Colonic mucosa (tissue), 4 donors: ENCODE data around the gene PRTG. TPM values are rescaled to one million over a fixed set of nuclear protein-coding genes. Genes with fewer than 3 reads are reported as not detected.

ENCODE experiments used
- DNase-seq: peaks from one replicate; pipeline ENCODE4 v3.0.0-alpha.2; 2020
- H3K27ac ChIP-seq: fragments of 200-600 bp; one replicate; pipeline ENCODE4 v1.8.0; 2021
- H3K27me3 ChIP-seq: fragments of 200-600 bp; one replicate; pipeline ENCODE4 v1.8.0; 2021
- H3K36me3 ChIP-seq: fragments of 200-600 bp; one replicate; pipeline ENCODE4 v1.8.0; 2021
- H3K4me1 ChIP-seq: fragments of 200-600 bp; one replicate; pipeline ENCODE4 v1.8.0; 2021; ENCODE audit warnings: mild to moderate bottlenecking
- H3K4me3 ChIP-seq: fragments of 200-600 bp; one replicate; pipeline ENCODE4 v1.8.0; 2021
- H3K9ac ChIP-seq, 2 donors: one replicate each; pipeline ENCODE4 v1.7.0; 2013; ENCODE audit warnings: control low read depth in 2 of 2, low read depth in 2 of 2, low read length in 2 of 2
- H3K9me3 ChIP-seq: fragments of 200-600 bp; one replicate; pipeline ENCODE4 v1.8.0; 2021
- intact Hi-C: fragments of 100-400 bp; cut with DNase I; formaldehyde crosslinking; loops from one replicate; pipeline ENCODE4 v1.14.1; 2022
- total RNA-seq, 2 donors: library from RNA; stranded (reverse); fragmentation: NEBNext Ultra II Directional in 1 of 2; extraction: Animal tissue kit (Norgen Biotek cat#: 25700) in 1 of 2; gene quantifications; one replicate each; pipeline ENCODE4 v1.2.1, GENCODE V29; 2021
- TF ChIP-seq, protein P1 (sequence below): fragments of 200-600 bp; IDR thresholded peaks from one replicate; pipeline ENCODE4 v1.8.0; 2022; ENCODE audit warnings: antibody characterized with exemption, mild to moderate bottlenecking
- donor health status: healthy.
- donor health status: DM: no; HTN: no; CAD: no.
- donor health status: DM: no; HTN: no; CAD: no.

Gene PRTG
- total RNA-seq, 2 donors from 2014 or later: 0.32 to 1.2 TPM

DNA sequence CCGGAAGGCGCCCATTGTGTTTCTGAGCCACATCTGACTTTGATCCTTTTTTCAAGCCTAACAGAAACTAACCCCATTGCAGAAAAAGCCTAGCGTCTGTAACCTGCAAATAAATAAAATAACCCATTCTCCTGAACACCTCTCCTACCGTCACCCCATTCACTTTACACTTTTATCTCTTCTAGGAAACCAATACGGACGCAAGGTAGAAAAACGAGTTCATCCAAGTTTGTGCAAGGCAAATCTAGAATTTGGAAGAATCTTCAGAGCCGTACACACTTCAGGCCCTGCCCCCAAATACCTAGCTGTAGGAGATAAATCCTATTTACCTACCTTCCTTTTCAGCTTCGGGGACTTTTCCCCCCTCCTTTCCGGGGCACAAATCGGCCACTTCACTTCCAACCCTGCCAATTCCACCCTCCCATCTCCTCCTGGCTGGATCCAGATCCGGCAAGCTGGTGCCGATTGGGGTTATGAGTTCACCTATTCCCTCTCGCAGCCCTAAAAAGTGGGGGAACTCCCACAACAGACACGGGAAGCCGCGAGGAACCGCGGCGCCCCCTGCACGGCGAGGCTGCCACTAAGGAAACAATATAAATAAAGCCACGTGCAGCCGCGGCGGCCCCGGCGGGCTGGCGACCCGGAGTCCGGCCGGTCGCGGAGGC, 987 bp downstream of the PRTG start:
- TF ChIP-seq, protein P1, sequence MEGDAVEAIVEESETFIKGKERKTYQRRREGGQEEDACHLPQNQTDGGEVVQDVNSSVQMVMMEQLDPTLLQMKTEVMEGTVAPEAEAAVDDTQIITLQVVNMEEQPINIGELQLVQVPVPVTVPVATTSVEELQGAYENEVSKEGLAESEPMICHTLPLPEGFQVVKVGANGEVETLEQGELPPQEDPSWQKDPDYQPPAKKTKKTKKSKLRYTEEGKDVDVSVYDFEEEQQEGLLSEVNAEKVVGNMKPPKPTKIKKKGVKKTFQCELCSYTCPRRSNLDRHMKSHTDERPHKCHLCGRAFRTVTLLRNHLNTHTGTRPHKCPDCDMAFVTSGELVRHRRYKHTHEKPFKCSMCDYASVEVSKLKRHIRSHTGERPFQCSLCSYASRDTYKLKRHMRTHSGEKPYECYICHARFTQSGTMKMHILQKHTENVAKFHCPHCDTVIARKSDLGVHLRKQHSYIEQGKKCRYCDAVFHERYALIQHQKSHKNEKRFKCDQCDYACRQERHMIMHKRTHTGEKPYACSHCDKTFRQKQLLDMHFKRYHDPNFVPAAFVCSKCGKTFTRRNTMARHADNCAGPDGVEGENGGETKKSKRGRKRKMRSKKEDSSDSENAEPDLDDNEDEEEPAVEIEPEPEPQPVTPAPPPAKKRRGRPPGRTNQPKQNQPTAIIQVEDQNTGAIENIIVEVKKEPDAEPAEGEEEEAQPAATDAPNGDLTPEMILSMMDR: no peak
- H3K4me3 ChIP-seq: peak overlapping the region; percentile 61
- peaks cover 53% of the 10 kb centered on the region for H3K27me3 ChIP-seq
- no peaks in the 10 kb centered on the region for H3K36me3 ChIP-seq
- no peak overlapping the region for H3K27ac ChIP-seq
- H3K9me3 ChIP-seq: no peaks in the 10 kb centered on the region
- intact Hi-C loops: no loop called here
- peak overlapping the region; percentile 14 for H3K9ac ChIP-seq
- H3K4me1 ChIP-seq: peaks cover 7% of the 10 kb centered on the region
- peak; percentile 29 for DNase-seq

DNA sequence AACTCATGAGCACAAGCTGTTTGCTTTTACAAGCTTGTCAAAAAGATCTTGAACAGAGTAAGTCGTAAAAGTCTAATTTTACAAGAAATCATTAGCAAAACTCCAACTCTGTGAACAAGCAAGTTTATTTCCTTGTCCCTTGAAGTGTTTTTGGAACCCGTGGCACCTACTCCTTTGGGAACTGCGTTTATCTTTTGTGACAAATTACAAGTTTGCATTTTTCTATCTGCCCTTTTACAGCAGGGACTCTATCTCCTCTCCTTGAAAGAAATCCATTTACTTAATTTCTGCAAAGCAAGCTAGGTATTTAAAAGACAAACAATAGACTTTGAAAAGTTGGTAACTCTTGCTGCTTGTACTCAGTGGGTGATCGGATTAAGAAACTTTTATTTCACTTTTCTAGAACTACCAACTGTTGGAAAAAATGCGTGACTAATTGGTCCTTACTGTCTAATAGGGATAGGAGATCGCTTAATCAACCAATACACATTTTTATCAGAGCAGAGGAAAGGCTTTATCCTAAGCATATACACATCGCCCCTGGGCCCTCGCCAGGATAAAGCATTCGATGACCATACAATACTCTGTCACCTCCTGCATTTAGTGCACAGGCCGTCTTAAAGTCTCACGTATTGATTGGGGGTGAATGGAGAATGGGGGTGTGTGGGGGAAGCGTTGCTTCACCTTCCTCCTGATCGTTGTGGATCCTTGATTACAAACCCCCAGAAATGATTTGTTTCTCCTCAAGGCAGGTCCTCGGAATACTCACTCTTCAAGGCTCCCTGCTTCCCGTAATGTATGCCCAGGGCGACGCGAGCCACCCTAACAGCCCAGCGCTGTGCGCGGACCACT, 1.7 kb downstream of the PRTG start:
- no peak for DNase-seq
- intact Hi-C loops: no loop called here

DNA sequence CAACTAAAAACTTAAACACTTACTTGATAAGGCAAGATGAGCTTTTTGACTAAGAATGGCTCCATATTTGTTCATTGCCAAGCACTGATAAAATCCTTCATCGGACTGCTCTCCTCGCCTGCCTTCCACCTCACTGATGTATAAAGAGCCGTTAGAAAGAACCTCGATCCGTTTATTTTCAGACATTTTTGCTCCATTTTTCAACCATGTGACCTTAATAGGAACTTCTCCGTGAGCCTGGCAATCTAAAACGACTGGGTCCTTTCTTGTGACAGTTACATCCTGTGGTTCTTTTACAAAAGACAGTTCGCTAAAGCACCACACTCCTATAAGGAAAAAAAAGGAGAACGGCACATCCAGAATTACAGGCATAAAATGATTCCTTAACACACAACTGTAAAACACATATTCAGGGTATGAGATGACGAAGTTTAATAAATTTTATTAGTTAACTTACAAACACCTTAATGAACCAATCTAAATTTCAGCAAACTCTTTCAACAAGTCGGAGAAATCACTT, 2.5 kb downstream of the PRTG start:
- Histone ChIP-seq H3K36me3 (no peaks in the 10 kb centered on the region), H3K4me3 (no peak overlapping the region), H3K4me1 (peaks cover 7% of the 10 kb centered on the region), H3K9ac (no peak overlapping the region), H3K27ac (no peak overlapping the region), H3K9me3 (no peaks in the 10 kb centered on the region), H3K27me3 (peaks cover 53% of the 10 kb centered on the region)
- DNase-seq: no peak
- intact Hi-C loops: no loop called here
- TF ChIP-seq, protein P1: no peak

More for the DNA sequence above, 1.7 kb downstream of the PRTG start:
- TF ChIP-seq, protein P1: no peak
- H3K9ac ChIP-seq: peak overlapping the region; percentile 6 to 14
- peaks cover 53% of the 10 kb centered on the region for H3K27me3 ChIP-seq
- peak overlapping the region; percentile 61 for H3K4me3 ChIP-seq
- no peaks in the 10 kb centered on the region for H3K9me3 ChIP-seq
- no peak overlapping the region for H3K27ac ChIP-seq
- peaks cover 7% of the 10 kb centered on the region for H3K4me1 ChIP-seq
- no peaks in the 10 kb centered on the region for H3K36me3 ChIP-seq

DNA sequence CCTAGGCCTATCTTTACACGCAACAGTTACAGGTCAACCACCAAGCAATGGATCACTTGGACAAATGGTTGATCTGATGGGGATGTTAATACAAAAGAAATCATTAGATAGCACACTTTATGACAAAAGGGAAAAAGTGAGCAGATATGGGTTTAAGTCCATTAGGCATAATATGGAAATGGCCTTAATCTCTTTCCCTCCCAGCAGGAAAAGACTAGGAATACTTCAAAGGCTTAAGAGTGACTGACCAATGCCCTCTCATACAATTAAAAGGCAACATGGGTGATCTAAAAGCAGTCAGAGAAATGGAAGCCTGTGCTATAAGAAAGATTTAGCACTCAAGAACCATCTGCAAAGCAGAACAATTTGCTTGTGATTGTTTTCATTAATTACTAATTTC, 3.3 kb downstream of the PRTG start:
- Histone ChIP-seq H3K4me1 (peaks cover 7% of the 10 kb centered on the region), H3K36me3 (no peaks in the 10 kb centered on the region), H3K4me3 (no peak overlapping the region), H3K9ac (no peak overlapping the region), H3K27ac (no peak overlapping the region), H3K27me3 (peaks cover 53% of the 10 kb centered on the region), H3K9me3 (no peaks in the 10 kb centered on the region)
- DNase-seq: no peak
- TF ChIP-seq, protein P1: no peak
- intact Hi-C loops: no loop called here

DNA sequence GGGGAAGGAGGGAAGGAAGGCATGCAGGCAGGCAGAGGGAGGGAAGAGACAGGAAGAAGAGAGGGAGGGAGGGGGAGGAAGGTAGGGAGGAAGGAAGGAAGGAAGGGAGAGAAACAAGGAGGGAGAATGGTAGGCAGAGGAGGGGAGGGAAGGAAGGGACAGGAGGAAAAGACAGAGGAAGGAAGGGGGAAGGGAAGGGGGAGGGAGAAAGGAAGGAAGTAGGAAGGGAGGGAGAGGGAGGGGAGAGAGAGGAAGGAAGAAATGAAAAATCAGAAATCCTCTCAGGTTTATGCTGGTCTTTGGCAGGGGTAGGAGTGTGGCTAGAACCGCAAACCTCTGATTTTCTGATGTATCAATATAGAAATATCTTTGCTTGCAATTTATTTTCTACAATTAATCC, 4.2 kb downstream of the PRTG start:
- Histone ChIP-seq H3K9me3 (no peaks in the 10 kb centered on the region), H3K4me1 (peaks cover 7% of the 10 kb centered on the region), H3K27ac (no peak overlapping the region), H3K4me3 (no peak overlapping the region), H3K9ac (no peak overlapping the region), H3K36me3 (no peaks in the 10 kb centered on the region), H3K27me3 (peaks cover 44% of the 10 kb centered on the region)
- DNase-seq: no peak
- TF ChIP-seq, protein P1: no peak
- intact Hi-C loops: no loop called here
